ENCODE measurements around the gene THTPA. TPM values are rescaled to one million over a fixed set of nuclear protein-coding genes. Genes with fewer than 3 reads are reported as not detected.
A peak's percentile ranks its signal among the peaks of the same experiment; 100 is the strongest.

The THTPA gene, protein sequence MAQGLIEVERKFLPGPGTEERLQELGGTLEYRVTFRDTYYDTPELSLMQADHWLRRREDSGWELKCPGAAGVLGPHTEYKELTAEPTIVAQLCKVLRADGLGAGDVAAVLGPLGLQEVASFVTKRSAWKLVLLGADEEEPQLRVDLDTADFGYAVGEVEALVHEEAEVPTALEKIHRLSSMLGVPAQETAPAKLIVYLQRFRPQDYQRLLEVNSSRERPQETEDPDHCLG
- total RNA-seq: 10 to 100 TPM; 23.3 to 48.5 (median 37.6) TPM

DNA sequence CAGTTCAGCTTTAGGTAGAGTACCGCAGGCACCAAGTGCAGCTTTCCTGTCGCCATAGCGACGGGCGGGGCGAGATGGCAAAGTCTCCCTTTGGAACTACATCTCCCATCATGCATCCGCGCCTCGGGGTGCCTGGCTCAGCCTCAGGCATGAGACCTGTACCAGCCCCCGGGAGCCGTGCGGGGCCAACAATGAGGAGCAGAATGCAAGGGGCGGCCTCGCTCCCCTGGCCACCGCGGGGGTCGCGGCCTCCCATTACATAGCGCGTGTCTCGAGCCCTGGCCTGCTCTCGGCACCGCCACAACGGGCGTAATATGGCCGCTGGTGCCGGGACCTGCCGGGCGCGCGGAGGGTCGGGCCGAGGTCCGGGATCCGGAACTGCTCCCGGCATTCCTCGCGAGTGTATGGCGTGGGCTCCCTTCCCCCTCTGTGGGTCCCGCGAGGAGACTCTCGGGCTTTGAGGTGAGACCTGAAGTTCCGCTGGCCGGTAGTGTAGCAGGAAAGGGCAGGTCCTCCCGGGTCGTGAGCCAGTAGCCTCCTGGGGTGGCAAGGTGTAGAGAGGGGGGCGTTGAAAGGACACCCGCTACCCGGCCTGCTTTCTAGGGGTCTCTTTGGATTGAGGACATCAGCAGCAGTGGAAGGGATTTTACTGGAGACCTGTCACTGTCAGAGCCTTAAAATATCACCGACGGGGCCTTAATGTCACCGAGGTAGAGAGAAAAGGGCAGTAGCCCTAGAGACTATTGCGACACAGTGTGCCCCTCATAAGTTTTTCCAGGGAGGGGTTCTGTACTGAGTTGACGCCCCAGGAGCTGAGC, at the start of gene THTPA:
Gene THTPA, plus strand, starts transcription at position 390 of the 818 bp plus-strand sequence. CDS start 487 bp downstream, outside the sequence.
- no peaks in the 10 kb centered on the region for H3K27me3 ChIP-seq
- H3K4me3 ChIP-seq: peak within 1 kb of the TSS; percentile 79 to 89 (median 84)
- peak; percentile 29 to 30 for TF ChIP-seq POLR2A (IDR thresholded peaks at IDR 0.05)
- TF ChIP-seq, protein P1, sequence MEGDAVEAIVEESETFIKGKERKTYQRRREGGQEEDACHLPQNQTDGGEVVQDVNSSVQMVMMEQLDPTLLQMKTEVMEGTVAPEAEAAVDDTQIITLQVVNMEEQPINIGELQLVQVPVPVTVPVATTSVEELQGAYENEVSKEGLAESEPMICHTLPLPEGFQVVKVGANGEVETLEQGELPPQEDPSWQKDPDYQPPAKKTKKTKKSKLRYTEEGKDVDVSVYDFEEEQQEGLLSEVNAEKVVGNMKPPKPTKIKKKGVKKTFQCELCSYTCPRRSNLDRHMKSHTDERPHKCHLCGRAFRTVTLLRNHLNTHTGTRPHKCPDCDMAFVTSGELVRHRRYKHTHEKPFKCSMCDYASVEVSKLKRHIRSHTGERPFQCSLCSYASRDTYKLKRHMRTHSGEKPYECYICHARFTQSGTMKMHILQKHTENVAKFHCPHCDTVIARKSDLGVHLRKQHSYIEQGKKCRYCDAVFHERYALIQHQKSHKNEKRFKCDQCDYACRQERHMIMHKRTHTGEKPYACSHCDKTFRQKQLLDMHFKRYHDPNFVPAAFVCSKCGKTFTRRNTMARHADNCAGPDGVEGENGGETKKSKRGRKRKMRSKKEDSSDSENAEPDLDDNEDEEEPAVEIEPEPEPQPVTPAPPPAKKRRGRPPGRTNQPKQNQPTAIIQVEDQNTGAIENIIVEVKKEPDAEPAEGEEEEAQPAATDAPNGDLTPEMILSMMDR (IDR thresholded peaks at IDR 0.05): no peak
- peaks cover 0 to 26% (median 0%) of the 10 kb centered on the region in 3 donors for H3K36me3 ChIP-seq
- DNase-seq: peak; percentile 95 to 98 (median 96)
- H3K9me3 ChIP-seq: no peaks in the 10 kb centered on the region
- H3K27ac ChIP-seq: peak within 1 kb of the TSS; percentile 89 to 98 (median 94)
- H3K4me1 ChIP-seq: peaks cover 7 to 21% (median 10%) of the 10 kb centered on the region in 4 donors

DNA sequence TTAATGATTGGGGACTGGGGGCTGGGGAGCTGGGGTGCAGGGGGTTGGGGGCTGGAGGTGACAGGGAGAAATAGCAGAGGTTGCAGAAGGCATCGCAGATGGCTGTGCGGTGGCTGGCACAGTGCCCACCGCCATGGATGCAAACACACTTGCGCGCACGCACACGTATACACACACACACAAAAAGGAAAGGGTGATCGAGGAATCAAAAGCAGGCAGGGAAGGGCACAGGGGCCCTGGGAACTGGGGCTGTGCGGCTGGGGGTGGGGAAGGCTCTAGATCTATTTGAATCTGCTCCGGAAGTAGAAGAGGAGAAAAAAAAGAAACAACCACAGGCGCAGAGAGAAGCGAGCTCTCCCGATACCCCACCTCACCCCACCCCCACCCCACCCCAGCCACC, 43.9 kb upstream of the THTPA start:
- no peak overlapping the region for H3K4me3 ChIP-seq
- TF ChIP-seq POLR2A (IDR thresholded peaks at IDR 0.05): no peak
- TF ChIP-seq, protein P1 (IDR thresholded peaks at IDR 0.05): no peak
- no peak for DNase-seq
- H3K27ac ChIP-seq: no peak overlapping the region
- no peaks in the 10 kb centered on the region for H3K36me3 ChIP-seq
- no peaks in the 10 kb centered on the region for H3K27me3 ChIP-seq
- no peaks in the 10 kb centered on the region for H3K4me1 ChIP-seq
- no peaks in the 10 kb centered on the region for H3K9me3 ChIP-seq

DNA sequence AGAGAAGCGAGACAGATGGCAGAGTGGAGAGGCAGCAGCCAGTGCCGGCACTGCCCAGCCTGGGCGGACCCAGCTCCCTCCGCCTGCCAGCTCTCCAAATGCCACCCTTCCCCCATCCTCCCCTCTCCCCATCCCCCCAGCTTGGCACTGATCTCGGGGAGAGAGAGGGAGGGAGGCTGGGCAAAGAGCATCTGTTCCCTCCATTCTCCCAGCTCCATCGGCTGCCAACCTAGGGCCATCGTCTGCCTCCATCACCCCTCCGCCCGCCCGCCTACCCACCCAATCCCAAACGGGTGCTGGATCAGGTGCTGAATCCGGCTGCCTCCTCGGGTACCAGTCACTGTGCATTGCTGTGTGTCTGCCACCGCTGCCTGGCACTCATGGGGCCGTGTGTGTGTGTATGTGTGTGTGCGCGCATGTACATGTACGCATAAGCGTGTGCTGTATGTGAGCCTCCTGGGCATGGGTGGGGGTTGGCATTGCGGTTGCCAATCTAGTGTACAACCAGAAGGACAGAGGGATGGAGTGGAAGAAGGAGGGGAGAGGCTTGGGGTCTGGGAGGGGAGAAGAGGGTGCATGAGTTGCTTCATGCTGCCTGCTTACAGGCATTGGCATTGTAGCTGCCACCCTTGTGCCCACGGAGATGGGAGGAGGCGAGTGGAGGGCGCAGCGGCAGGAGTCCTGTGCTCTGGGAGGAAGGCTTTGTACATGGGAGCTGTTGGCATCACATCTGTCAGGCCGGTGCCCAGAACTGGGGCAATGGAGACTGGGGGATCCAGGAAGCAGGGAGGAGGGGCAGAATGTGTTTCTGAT, 42.9 kb upstream of the THTPA start:
- DNase-seq: no peak
- TF ChIP-seq POLR2A (IDR thresholded peaks at IDR 0.05): no peak
- TF ChIP-seq, protein P1 (IDR thresholded peaks at IDR 0.05): no peak
- Histone ChIP-seq H3K27ac (no peak overlapping the region), H3K9me3 (no peaks in the 10 kb centered on the region), H3K4me3 (no peak overlapping the region), H3K4me1 (no peaks in the 10 kb centered on the region), H3K27me3 (no peaks in the 10 kb centered on the region), H3K36me3 (no peaks in the 10 kb centered on the region)

DNA sequence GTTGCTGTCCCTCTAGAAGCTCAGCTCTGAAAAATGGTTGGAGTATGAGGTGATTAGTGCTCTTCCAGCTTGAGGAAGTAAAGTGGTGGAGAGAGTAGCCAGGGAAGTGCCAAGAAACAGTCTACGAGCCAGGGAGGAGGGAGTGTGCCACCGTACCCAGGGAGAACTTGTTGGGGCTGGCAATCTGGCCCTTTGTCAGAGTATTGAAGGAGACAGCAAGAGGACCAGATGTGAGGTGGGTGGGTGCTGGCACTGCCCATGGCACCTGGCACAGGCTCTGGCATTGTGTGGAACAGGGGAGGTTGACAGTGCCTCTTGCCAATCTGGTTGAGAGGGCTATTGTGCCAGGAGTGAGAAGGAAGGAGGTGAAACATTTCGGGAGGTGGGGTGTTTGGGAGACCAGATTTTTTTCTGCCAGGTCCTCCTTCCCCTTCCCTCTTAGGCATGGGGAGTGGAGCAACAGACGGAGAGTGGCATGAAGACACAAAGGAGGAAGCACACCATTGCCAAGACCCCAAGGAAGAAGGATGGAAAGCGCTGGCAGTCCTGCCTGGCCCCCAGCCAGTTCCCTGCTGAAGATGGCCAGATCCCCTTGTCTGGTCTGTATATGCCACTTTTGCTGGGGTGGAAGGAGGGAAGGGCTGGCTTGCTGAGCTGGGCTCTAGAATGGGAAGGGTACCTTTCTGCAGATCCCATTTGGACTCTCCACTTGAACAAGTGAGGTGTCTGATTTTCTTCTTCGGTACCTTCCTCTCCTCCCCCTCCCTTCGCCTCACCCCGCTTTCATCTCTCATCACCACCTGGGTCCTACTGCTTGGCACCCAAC, 42.0 kb upstream of the THTPA start:
- Histone ChIP-seq H3K36me3 (no peaks in the 10 kb centered on the region), H3K4me3 (no peak overlapping the region), H3K27me3 (no peaks in the 10 kb centered on the region), H3K27ac (no peak overlapping the region), H3K9me3 (no peaks in the 10 kb centered on the region), H3K4me1 (no peaks in the 10 kb centered on the region)
- TF ChIP-seq, protein P1 (IDR thresholded peaks at IDR 0.05): no peak
- TF ChIP-seq POLR2A (IDR thresholded peaks at IDR 0.05): no peak
- no peak for DNase-seq

DNA sequence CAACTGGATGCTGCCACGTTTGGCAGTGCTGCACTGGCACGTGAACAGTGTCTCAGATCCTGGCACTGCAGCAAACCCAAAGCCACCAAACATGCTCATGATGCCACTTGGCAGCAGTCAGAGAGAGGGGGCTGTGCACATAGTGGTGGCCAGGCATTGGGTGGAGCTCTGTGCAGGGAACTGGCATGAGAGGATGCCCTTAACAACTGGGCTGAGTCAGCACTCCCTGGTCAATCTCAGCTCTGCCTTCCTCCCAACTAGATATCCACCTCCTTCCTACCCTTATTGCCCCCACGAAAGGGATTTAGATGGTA, 41.5 kb upstream of the THTPA start:
- Histone ChIP-seq H3K27ac (no peak overlapping the region), H3K4me1 (no peaks in the 10 kb centered on the region), H3K27me3 (no peaks in the 10 kb centered on the region), H3K36me3 (no peaks in the 10 kb centered on the region), H3K4me3 (no peak overlapping the region), H3K9me3 (no peaks in the 10 kb centered on the region)
- no peak for DNase-seq
- TF ChIP-seq POLR2A (IDR thresholded peaks at IDR 0.05): no peak
- TF ChIP-seq, protein P1 (IDR thresholded peaks at IDR 0.05): no peak
